ENCODE results near the gene CBLB.

GRCh38 chr3:105891101-105891500 is 22.3 kb upstream of the CBLB start:
- TF ChIP-seq CTCF (IDR thresholded peaks at IDR 0.05) (no peak), POLR2A (IDR thresholded peaks at IDR 0.05) (no peak)
